GM19395 (cell line): ENCODE results near the gene RBM33.

ENCODE experiments used
- ATAC-seq: cut with Tn5 transposase; IDR thresholded peaks from one replicate; pipeline ENCODE4 v1.9.1; 2021; ENCODE audit warnings: mild to moderate bottlenecking, moderate library complexity; ENCODE audit not compliant: unreplicated experiment

Gene RBM33

DNA sequence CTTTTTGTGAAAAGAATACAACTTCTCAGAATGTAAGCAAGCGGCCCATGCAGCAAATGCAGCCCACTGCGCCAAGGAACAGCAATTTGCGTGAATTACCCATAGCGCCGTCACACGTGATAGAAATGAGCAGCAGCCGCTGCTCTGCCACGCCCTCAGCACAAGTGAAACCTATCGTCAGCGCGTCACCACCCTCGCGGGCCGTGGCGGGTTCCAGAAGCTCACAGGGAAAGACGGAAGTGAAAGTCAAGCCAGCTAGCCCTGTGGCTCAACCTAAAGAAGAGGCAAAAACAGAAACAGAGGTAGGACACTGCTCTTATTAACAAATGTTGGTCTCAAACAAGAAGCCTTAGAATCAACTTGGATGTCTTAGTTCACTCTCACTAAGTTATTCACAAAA lies 97.3 kb downstream of the RBM33 start:
- no peak for ATAC-seq

DNA sequence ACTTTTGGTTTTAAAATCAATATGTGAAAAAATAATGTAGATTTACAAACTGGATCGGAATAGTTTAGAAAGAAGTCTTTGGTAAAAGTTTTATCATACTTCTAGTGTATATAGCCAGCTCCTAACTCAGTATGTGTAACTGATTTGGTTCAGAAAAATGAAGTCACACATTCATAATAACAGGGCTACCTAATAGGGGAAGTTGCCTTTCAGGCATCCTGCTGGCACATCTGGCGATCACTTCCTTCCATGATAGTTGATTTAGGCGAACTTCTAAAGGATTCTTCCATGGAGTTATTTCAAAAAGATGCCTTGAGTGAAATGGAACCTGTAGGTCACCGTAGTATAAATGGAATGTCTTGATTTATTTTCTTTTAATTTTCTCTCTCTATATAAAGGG lies 98.7 kb downstream of the RBM33 start:
- no peak for ATAC-seq

DNA sequence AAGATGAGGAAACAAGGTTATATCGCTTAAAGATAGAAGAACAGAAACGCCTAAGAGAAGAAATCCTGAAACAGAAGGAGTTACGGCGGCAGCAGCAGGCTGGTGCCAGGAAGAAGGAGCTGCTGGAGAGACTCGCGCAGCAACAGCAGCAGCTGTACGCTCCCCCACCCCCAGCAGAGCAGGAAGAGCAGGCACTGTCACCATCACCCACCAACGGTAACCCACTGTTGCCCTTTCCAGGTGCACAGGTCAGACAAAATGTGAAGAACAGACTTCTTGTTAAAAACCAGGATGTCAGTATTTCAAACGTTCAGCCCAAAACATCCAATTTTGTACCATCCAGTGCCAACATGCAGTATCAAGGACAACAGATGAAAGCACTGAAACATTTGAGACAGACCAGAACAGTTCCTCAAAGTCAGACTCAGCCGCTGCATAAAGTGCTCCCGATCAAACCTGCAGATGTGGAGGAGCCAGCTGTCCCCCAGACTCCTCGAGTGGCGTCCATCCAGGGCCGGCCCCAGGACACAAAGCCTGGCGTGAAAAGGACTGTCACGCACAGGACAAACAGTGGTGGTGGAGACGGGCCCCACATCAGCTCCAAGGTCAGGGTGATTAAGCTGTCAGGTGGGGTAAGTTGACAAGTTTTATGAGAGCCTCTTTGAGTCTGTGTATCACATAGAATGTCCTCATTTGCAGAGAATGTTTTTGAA lies 100.7 kb downstream of the RBM33 start:
- ATAC-seq: no peak

DNA sequence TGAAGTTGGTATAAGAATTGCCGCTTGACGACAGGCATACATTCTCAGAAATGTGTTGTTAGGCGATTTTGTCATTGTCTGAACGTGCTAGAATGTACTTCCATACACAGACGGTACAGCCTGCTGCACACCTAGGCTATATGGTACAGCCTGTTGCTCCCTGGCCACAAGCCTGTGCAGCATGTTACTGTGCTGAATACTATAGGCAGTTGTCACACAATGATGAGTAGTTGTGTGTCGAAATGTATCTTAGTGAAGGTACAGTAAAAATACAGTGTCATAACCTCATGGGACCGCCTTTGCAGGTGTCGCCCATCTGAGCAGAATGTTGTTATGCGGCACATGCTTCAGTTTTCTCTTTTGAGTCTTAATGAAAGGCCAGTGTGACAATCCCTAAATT lies 101.3 kb downstream of the RBM33 start:
- peak; percentile 41 for ATAC-seq

DNA sequence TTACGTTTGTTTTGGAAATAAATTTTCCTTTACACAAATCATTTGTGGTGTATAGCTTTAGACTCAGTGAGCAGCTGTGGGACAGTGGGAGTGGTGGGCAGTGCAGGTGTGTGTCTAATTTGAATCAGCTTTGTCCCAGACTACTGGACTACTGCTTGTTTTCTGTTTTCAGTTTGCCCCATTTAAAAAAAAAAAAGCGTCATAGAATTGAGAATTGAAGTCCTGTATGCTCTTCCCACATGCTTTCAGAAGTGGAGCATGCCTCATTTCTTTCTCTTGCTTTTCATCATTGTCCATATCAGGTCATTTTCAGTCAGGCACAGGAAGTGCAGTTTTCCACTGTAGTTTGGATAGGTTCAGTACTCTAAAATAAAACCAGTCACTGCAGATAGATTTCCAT lies 101.7 kb downstream of the RBM33 start:
- ATAC-seq: peak; percentile 81

DNA sequence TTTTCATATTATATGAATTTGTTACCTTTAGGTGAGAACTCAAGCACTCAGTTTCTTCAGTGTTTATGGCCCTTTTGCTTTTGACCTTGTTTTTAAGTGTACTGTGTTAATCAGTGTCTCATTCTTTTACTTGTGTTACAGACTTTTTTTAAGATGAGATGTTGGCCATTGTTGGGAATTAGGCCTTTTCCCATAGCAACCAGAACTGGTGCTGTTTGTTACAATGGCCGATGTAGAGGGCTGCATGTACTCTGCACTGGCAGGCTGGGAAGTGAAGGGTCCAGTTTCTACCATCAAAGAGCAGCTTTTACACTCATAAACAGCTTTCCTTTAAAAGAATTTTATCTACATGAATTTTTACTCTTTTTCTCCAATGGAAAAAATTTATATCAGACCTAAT lies 102.7 kb downstream of the RBM33 start:
- no peak for ATAC-seq

DNA sequence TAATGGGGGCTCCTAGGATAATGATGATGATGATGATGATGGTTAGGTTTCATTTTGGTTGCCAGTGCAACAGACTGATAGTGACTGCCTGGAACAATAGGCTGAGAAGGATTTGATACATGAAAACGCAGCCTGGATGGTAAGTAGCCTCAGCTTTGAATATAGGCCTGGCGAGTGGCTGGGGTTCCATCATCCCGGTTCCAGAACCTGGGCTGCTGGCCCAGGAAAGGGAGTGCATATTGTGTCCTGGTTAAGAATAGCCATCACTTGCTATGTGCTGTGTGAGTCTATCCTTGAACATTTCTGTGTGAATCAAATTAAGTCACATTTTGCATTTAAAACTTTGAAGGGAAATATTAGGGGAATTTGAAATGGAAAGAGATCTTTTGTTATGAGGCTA lies 105.1 kb downstream of the RBM33 start:
- no peak for ATAC-seq

DNA sequence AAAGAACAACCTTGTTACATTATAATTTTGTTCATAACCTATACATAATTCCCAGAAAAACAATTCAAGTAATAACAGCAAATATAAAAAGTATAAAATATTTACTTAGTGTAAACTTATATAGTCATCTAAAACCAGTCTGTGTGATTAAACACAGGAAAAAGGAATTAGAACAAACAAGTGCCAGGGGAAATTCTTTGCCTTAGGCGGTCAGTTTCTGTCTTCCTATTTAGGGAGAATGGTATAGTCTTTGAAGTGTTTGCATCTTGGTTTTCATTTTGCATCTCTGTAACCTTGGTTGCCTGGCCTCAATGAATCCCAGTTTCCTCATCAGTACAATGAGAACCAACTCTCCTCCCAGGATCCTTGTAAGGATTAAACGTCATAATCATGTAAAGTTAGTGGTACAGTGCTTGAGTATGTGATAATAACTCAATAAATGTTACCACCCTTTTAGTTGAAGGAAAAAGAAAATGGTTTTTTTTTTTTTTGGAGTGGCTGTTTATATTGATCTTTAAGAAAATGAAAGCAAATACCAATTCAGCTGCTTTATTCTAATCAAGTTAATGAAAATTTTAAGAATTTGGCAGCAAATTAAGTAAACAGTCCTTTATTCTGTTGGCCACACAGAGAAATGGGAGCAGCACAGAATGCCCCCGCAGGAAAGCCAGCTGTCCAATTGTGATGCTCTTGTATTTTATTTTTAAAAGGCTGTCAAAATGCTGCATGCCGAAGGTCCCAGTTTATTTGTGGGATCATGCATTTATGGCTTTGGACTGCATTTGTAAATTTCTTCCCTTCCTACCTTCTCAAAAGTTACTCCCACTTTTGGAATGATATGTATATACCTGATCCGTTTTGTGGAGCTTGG lies 106.0 kb downstream of the RBM33 start:
- ATAC-seq: no peak

DNA sequence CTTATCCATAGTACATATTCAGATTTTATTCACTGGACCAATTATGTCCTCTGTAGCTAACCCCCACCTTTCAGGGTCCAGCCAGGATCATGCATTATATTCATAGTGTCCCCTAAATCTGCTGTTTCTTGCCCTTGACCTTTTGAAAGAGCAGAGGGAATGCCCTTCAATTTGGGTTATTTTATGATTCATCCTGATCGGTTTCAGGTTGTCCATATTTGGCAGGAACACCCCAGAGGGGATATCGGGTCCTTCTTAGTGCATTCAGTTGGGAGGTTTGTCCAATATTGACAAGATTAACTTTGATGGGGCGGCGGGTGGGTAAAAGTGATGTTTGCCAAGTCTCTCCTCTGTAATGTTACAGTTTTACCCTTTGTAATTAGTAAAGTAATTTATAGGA lies 106.9 kb downstream of the RBM33 start:
- ATAC-seq: no peak

DNA sequence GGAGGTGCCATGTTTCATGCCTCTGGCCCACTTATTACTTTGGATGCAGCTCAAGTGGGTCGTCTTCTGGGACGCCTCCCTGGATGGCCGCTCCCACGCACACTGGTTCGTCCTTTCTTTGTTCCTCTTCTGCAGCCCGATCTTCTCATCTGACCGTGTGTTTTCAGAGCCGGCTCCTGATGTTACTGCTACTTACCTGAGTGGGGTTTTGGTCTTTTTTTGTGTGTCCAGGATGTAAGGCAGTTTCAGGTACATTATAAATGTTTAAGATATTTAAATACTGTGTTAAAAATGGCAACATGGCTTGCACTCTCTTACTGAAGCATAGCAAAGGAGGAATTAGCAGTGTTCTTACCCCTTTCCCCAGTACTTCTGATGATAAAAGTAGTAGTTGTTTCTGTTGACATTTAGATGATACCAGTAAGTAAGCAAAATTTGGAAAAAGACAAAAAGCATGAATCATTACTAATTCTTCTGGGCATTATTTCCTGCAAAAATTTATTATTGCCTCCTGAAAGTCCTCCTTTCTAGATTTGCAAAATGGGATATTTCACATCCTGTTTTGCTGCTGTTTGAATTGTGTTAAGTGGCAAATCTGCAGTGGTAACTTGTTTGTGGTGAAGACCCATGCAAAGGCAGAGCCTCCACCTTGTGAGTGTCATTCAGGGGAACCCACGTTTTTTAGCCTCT lies 108.4 kb downstream of the RBM33 start:
- peak; percentile 68 for ATAC-seq

DNA sequence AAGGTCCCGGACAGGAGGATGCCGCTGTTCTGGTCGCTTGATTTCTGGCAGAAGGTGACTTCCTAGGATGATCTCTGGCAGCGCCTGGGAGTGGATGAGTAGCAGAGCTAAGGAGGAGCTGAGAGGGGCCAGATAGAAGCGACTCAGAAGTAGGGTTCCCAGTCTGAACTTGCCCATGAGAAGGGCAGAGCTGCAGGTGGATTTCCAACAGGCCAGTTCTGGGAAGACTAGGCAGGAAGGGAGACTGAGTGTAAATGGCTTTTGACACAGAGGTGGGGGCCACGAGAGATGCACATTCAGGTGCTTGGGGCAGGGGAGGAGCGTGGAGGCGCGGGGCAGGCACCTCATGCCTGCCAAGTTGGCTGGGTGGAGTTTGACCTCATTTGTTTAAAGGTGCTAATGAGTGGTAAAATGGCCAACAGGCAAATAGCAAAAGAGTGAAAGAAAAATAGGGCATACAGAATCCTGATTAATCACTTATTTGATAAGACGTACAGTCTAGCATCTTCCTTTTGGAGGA lies 109.0 kb downstream of the RBM33 start:
- no peak for ATAC-seq

DNA sequence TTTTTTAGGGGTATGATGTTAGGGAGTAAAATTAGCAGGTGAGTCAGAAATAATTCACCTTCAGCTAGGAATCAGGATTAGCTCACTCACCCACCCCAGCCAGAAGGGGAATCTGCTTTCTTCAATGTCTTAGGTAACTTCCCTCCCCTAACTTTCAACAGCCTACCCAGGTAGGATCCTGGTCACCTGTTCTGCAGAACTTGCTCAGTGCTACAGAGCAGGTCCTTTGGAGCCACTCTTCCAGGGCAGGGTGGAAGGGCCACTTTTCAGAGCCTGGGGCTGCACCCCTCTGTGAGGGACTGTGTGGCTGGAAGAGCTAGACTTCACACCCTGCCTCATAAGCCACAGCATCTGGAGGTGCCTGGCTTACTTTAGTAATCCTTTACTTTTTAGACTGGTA lies 109.7 kb downstream of the RBM33 start:
- no peak for ATAC-seq

DNA sequence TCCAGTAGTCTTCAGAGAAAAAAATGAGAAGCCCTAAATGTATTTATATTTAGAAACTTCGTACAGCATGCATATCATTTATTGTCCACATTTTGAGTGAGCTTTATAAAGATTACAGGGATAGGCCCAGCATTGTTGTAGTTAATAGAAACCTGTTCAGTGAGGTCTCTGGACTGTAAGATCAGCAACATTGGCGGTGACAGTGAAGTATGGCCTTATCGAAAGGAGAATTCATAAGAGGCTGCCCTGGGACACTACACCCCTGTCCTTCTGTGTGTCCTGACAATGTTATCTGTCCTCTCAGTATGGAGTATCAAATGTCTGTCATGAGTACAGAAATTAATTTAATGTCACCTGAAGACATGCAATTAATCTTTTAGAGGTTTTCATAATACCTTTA lies 110.6 kb downstream of the RBM33 start:
- no peak for ATAC-seq

DNA sequence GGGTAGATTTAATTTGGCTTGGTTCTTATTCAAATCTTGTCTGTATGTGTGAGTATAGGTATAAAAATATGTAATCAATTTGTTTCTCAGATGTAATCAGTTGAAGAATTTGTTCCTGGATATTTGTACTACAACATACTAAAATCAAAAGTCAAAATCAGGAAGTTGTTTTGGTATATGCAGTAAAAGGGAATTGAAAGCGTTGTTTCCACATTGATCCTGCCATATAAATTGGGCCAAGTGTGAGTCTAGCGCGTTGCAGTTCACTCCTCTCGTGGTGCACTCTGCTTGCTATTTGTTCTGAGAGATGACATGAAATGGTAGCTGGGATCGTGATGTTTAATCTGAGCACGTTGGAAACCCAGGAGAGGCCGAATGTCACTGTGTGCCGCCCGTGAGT lies 111.9 kb downstream of the RBM33 start:
- no peak for ATAC-seq

DNA sequence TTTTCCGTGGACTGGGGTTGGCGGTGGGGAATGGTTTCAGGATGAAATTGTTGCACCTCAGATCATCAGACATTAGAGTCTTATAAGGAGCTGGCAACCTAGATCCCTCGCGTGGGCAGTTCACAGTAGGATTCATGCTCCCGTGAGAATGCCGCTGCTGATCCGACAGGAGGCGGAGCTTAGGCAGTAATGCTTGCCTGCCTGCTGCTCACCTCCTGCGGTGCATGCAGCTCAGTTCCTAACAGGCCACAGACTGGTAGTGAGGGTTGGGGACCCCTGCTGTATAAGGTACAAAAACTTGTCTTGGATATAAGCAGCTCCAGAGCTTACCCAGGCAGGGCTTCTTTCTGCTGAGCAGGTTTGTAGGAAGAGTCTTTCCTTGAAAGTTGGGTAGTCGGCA lies 113.9 kb downstream of the RBM33 start:
- no peak for ATAC-seq

DNA sequence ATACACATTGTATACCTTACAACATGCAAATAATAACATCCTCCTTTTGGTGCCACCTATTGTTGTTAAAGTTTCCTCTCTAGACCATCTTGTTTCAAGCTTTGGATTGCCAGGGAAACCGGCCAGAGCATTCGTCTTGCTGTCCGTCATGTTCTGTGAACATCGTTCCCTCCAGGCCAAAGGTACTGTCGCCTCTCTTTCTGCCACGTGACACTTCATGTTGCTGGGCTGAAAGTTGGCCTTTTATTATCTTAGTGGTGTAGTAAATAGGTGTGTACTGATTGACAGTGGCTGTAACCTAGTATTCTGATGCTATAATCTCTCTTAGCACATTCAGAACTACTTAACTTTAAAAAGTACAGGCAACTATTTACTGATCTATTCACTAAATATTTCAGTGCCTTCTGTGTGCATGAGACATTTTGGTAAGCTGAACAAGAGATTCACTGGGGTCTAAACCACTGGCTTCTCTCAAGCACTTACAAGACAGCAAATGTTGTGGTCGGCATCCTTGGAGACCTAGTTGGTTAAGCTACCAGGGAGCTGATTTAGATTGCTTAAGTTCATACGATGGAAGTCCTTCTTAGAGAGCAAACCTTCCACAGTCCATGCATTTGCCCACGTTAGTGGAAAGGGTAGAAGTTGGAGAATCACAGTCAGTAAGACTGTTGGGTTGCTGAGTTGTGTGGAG lies 115.4 kb downstream of the RBM33 start:
- ATAC-seq: no peak

DNA sequence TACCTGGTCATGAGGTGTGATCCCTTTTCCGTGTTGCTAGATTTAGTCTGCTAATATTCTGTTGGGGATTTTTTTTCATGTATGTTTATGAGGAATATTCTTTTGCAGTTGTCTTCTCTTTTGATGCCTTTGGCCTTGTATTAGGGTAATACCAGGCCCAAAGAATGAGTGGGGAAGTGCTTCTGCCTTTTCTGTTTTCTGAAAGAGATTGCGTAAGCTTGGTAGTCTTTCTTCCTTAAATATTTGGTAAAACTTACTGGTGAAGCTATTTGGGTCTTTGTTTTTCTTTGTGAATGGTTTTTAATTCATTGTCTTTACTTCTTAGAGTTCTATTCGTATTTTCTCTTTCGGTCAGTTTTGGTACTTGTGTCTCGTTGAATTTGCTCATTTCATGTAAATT lies 116.7 kb downstream of the RBM33 start:
- no peak for ATAC-seq

DNA sequence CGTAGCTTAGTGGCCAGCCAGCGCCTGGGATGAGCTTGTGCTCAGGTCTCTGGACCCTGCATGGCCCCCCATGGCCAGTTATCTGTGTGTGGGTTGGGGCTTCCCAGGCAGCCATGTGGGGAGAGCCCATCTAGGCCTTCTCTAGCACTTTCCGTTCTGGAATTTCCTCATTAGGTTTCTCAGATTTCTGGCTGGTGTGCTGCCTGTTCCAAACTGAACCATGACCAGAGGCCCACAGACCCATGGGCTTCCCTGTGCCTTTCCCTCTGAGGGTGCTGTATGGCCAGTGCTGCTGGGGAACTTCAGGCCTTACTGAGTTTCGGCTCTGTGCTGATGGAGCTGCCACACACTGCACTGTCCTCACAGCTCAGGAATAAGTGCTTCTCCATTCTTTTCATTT lies 117.6 kb downstream of the RBM33 start:
- ATAC-seq: no peak

DNA sequence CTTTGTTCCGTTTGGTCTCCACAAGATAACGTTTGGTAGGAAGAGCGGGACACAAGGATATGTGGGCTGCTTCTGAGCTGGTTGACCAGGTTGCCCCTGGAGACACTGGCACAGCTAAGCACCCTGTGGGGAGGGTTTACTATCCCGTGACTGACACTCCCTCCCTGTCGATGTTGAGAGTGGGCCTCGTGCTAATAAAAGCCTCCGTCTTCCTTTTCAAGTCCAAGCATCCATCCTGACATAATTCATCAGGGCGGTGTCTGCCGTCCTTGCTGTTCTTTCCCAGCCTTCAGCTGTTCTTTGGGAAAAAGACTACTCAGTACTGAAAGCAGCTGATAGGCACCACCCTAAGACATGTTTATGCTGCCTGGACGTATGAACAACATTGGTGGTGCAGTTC lies 118.2 kb downstream of the RBM33 start:
- no peak for ATAC-seq

DNA sequence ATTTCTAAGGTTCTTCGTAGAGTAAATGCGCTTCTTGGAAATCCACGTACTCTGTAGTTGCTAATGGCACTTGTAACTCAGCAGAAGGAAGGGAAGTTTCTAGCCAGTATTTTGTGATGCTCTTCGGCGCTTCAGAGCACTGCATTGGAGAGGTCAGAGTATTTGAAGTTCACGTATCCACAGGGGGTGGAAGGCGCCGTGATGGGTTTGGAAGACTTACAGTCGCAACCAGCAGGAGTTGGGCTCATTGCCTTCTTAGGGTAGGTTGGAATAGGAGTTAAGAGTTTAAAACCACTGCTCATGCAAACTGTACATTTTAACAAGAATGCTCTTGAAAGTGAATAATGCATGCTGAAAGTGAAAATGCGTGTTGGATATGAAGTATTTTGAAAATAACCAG lies 118.7 kb downstream of the RBM33 start:
- no peak for ATAC-seq
